Loucy (cell line): Measurements from ENCODE around the gene PPIL1.

Experiments
- EZH2phosphoT487 ChIP-seq: fragments of 200-600 bp; IDR thresholded peaks from 2 replicates; pipeline ENCODE4 v1.6.1; 2018; ENCODE audit warnings: antibody characterized with exemption, mild to moderate bottlenecking, moderate library complexity, borderline replicate concordance
- TF ChIP-seq, protein P1 (sequence below): fragments of 200-600 bp; sonication (generic); conservative IDR thresholded peaks from 2 replicates; pipeline ENCODE4 v1.5.1; 2014; ENCODE audit warnings: mild to moderate bottlenecking, antibody characterized with exemption, low read length

GRCh38 chr6:36837022-36837339 lies 37.6 kb downstream of the PPIL1 start:
- TF ChIP-seq, protein P1, sequence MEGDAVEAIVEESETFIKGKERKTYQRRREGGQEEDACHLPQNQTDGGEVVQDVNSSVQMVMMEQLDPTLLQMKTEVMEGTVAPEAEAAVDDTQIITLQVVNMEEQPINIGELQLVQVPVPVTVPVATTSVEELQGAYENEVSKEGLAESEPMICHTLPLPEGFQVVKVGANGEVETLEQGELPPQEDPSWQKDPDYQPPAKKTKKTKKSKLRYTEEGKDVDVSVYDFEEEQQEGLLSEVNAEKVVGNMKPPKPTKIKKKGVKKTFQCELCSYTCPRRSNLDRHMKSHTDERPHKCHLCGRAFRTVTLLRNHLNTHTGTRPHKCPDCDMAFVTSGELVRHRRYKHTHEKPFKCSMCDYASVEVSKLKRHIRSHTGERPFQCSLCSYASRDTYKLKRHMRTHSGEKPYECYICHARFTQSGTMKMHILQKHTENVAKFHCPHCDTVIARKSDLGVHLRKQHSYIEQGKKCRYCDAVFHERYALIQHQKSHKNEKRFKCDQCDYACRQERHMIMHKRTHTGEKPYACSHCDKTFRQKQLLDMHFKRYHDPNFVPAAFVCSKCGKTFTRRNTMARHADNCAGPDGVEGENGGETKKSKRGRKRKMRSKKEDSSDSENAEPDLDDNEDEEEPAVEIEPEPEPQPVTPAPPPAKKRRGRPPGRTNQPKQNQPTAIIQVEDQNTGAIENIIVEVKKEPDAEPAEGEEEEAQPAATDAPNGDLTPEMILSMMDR, result no peak
- no peak for TF ChIP-seq EZH2phosphoT487
